ENCODE data around the gene DLG1.

Gene DLG1

GRCh38 chr3:197030379-197031314 lies 267.8 kb downstream of the DLG1 start:
- TF ChIP-seq YY1 (IDR thresholded peaks at IDR 0.05; ENCODE audit: low read depth) (no peak), RAD21 (IDR thresholded peaks at IDR 0.05; ENCODE audit: low read depth) (no peak), TCF12 (IDR thresholded peaks at IDR 0.05; ENCODE audit: low read depth) (no peak), CEBPB (IDR thresholded peaks at IDR 0.05) (no peak), EGR1 (IDR thresholded peaks at IDR 0.05) (no peak), MAX (IDR thresholded peaks at IDR 0.05) (no peak), TAF1 (IDR thresholded peaks at IDR 0.05; ENCODE audit: low read depth) (no peak), ZBTB7A (IDR thresholded peaks at IDR 0.05; ENCODE audit: low read depth) (no peak), NFIC (IDR thresholded peaks at IDR 0.05) (no peak), FOXM1 (IDR thresholded peaks at IDR 0.05; ENCODE audit: borderline replicate concordance, low read depth) (no peak)
- TF ChIP-seq, protein P1, sequence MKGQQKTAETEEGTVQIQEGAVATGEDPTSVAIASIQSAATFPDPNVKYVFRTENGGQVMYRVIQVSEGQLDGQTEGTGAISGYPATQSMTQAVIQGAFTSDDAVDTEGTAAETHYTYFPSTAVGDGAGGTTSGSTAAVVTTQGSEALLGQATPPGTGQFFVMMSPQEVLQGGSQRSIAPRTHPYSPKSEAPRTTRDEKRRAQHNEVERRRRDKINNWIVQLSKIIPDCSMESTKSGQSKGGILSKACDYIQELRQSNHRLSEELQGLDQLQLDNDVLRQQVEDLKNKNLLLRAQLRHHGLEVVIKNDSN (IDR thresholded peaks at IDR 0.05), result no peak

- TF ChIP-seq CREB1 (IDR thresholded peaks at IDR 0.05; ENCODE audit: low read depth) (no peak), EP300 (IDR thresholded peaks at IDR 0.05; ENCODE audit: borderline replicate concordance) (0 out of 2 replicates have a peak, but pooled peaks have one; percentile 15), YY1 (IDR thresholded peaks at IDR 0.05; ENCODE audit: low read depth) (no peak), TCF12 (IDR thresholded peaks at IDR 0.05; ENCODE audit: low read depth) (no peak; the same call in 1 of the 2 replicates), FOXM1 (IDR thresholded peaks at IDR 0.05; ENCODE audit: borderline replicate concordance, low read depth) (no peak), RAD21 (IDR thresholded peaks at IDR 0.05; ENCODE audit: low read depth) (peak; percentile 56; the same call in 1 of the 2 replicates), REST (IDR thresholded peaks at IDR 0.05; ENCODE audit: low read depth) (no peak), TAF1 (IDR thresholded peaks at IDR 0.05; ENCODE audit: low read depth) (peak; percentile 45; the same call in 1 of the 2 replicates), TEAD4 (IDR thresholded peaks at IDR 0.05) (0 out of 2 replicates have a peak, but pooled peaks have one; percentile 29), EGR1 (IDR thresholded peaks at IDR 0.05) (no peak), CEBPB (IDR thresholded peaks at IDR 0.05) (no peak), ZBTB7A (IDR thresholded peaks at IDR 0.05; ENCODE audit: low read depth) (peak; percentile 71), NFIC (IDR thresholded peaks at IDR 0.05) (no peak), MAX (IDR thresholded peaks at IDR 0.05) (peak; percentile 6; the same call in 1 of the 2 replicates)
- TF ChIP-seq, protein P1 (IDR thresholded peaks at IDR 0.05), result no peak
Measured at GRCh38 chr3:197029511-197030167, 268.8 kb downstream of the DLG1 start, which contains the start of gene MELTF. Gene MELTF (minus strand): TSS chr3:197029817. CDS start chr3:197029702, 115 bp downstream.

DNA sequence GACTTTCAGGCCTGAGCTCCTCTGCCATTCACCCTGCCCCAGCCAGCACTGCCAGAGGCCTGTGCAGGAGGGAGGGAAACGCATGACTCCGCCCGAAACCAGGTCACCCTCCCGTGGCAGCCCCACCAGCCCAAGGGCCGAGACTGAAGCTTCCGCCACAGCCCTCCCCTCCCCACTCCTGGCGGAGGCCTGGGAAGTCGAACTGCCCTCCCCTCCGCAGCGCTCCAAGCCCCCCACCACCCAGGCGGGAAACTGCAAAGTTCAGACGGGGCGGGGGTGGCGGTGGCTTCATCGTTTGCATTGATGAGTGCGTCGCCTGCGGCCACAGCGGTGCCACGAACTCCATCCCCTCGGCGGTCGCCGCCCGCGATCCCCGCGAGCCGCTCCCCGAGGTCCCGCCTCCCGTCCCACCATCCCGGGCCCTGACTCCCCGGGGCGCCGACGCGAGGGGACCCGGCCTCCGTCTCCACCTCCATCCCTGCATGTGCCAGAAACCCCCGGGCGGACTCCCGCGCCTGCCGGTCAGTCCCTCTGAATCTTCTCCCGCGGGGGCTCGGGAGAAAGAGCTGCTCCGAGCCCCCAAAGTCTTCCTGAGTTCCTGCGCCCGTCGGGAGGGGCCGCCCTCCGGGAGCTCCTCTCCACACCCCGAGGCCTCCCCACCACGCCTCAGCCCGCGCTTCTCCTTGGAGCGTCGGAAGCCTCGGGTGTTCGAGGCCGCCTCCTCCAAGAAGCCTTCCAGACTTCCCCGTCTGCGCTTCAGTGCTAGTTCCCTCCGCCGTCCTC lies 269.5 kb downstream of the DLG1 start:
- TF ChIP-seq CEBPB (IDR thresholded peaks at IDR 0.05) (no peak), REST (IDR thresholded peaks at IDR 0.05; ENCODE audit: low read depth) (no peak), CREB1 (IDR thresholded peaks at IDR 0.05; ENCODE audit: low read depth) (no peak), ZBTB7A (IDR thresholded peaks at IDR 0.05; ENCODE audit: low read depth) (peak; percentile 22; the same call in 1 of the 2 replicates), MAX (IDR thresholded peaks at IDR 0.05) (peak; percentile 77), NFIC (IDR thresholded peaks at IDR 0.05) (no peak), YY1 (IDR thresholded peaks at IDR 0.05; ENCODE audit: low read depth) (no peak), TEAD4 (IDR thresholded peaks at IDR 0.05) (no peak), EGR1 (IDR thresholded peaks at IDR 0.05) (0 out of 2 replicates have a peak, but pooled peaks have one; percentile 4), EP300 (IDR thresholded peaks at IDR 0.05; ENCODE audit: borderline replicate concordance) (no peak), RAD21 (IDR thresholded peaks at IDR 0.05; ENCODE audit: low read depth) (no peak), TCF12 (IDR thresholded peaks at IDR 0.05; ENCODE audit: low read depth) (no peak; the same call in 1 of the 2 replicates), FOXM1 (IDR thresholded peaks at IDR 0.05; ENCODE audit: borderline replicate concordance, low read depth) (no peak), TAF1 (IDR thresholded peaks at IDR 0.05; ENCODE audit: low read depth) (no peak)
- TF ChIP-seq, protein P1 (IDR thresholded peaks at IDR 0.05), result no peak
